Activated naive CD4-positive, alpha-beta T cell treated with anti-CD3 and anti-CD28 coated beads for 36 hours (primary cell): ENCODE results near the gene ARRDC3. TPM values are rescaled to one million over a fixed set of nuclear protein-coding genes. Genes with fewer than 3 reads are reported as not detected.
A peak's percentile ranks its signal among the peaks of the same experiment; 100 is the strongest.

Source experiments
- CTCF ChIA-PET: fragments of 350-600 bp; sonication (Branson Sonifier 250); formaldehyde crosslinking; loops from one replicate; lab custom pipeline; 2021; ENCODE audit warnings: antibody characterized with exemption; lab: Charles Lee
- DNase-seq: peaks from one replicate; pipeline ENCODE4 v3.0.0-alpha.2; 2020
- H3K27ac Mint-ChIP-seq: one replicate; pipeline ENCODE4 v1.8.0; 2021; ENCODE audit warnings: mild to moderate bottlenecking, mixed read lengths
- H3K27me3 Mint-ChIP-seq: one replicate; pipeline ENCODE4 v1.8.0; 2021; ENCODE audit warnings: low read depth, mixed read lengths
- H3K36me3 Mint-ChIP-seq: one replicate; pipeline ENCODE4 v1.8.0; 2021; ENCODE audit warnings: low read depth, mixed read lengths
- H3K4me1 Mint-ChIP-seq: one replicate; pipeline ENCODE4 v1.8.0; 2021; ENCODE audit warnings: low read depth, mixed read lengths
- H3K4me3 Mint-ChIP-seq: one replicate; pipeline ENCODE4 v1.8.0; 2021; ENCODE audit warnings: mild to moderate bottlenecking, moderate library complexity, mixed read lengths
- H3K9me3 Mint-ChIP-seq: one replicate; pipeline ENCODE4 v1.8.0; 2021; ENCODE audit warnings: mixed read lengths
- intact Hi-C: fragments of 100-400 bp; cut with micrococcal nuclease; formaldehyde crosslinking; loops from one replicate; pipeline ENCODE4 v1.15.1; 2023
- total RNA-seq, 2 experiments: library from RNA; stranded (reverse); gene quantifications; one replicate each; pipeline ENCODE4 v1.2.3, GENCODE V29; 2021

Gene ARRDC3, protein sequence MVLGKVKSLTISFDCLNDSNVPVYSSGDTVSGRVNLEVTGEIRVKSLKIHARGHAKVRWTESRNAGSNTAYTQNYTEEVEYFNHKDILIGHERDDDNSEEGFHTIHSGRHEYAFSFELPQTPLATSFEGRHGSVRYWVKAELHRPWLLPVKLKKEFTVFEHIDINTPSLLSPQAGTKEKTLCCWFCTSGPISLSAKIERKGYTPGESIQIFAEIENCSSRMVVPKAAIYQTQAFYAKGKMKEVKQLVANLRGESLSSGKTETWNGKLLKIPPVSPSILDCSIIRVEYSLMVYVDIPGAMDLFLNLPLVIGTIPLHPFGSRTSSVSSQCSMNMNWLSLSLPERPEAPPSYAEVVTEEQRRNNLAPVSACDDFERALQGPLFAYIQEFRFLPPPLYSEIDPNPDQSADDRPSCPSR
- 10 to 100 TPM; 12.8 to 13.8 TPM for total RNA-seq

DNA sequence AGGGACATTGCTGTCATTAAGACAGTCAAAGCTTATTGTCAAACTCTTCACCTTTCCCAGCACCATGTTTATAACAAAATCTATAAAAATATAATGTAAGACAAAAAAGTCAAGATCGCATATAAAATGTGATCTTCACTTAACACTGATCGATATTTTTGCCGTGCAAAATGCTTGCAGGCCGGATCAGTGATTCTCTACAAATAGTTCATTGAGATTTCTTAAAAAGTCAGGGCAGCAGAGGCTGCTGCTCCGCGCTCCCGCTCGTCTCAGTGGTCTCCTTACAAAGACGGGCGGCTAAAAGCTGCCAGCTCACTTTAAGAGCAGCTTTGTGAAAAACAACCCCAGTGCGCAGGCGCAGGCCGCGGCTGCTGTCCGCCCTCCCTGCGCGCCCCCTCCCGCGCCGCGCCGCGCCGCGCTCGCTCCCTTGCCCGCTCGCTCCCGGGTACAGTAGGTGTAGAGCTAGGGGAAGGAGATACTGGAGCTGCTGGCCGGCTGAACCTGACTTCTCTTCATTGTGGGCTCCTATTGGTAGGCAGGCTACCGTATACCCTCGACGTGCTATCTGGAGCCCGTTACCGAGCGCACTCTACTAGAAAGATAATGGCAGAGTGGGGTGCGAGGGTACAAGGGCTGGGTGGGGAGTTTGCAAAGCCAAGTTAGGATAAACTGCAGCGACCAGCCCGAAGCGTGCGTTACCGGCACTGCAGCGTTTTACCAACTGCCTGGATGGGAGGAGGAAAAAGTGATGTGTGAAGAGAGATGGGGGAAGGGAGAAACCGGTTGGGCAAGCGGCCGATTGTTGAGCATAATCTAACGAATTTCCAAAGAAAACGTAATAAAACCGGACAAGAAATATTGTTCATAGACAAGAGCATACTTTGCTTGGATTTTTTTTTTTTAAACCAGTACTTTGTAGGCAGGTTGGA, at the start of gene ARRDC3:
Gene ARRDC3, minus strand, starts transcription at position 291 of the 929 bp plus-strand sequence. Its CDS starts 225 bp downstream, at position 66.
- CTCF ChIA-PET = interaction anchor here (0.6 to 8.5 kb wide), 19 partner anchors 12 to 517 kb away, joined by 3 to 184 read pairs (median 20); no protein-coding TSS in a partner anchor
- Mint-ChIP-seq H3K27ac (peak within 1 kb of the TSS; percentile 97), H3K4me3 (peak within 1 kb of the TSS; percentile 97), H3K9me3 (no peaks in the 10 kb centered on the region), H3K4me1 (peaks cover 15% of the 10 kb centered on the region), H3K27me3 (no peaks in the 10 kb centered on the region), H3K36me3 (no peaks in the 10 kb centered on the region)
- intact Hi-C loops = loop anchor here (1.0 kb wide), 5 partner anchors 114 to 909 kb away; partner anchors contain the start of genes MBLAC2 and POLR3G
- peak; percentile 95 for DNase-seq

DNA sequence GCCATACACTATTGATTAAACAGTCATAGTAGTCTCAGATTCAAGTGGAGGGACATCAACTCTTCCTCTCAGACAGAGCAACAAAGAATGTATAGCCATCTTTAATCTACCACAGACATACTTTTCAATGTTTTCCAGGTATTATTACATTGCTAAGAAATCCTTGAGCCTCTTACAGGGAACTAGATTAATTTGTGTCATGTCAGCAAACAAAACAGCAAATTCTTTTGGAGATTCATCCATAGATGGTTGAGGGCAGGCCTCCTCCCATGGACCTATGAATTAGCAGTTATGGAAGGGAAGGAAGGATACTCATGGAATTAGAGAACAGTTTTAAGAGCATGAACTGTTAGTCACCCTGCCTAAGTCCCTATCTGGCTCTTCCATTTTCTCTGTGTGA, 47.8 kb upstream of the ARRDC3 start:
- Mint-ChIP-seq H3K27me3 (no peaks in the 10 kb centered on the region), H3K27ac (no peak overlapping the region), H3K4me3 (no peak overlapping the region), H3K9me3 (peaks cover 6% of the 10 kb centered on the region), H3K36me3 (no peaks in the 10 kb centered on the region), H3K4me1 (peaks cover 25% of the 10 kb centered on the region)
- intact Hi-C loops = no loop called here
- DNase-seq = no peak
- CTCF ChIA-PET = interaction anchor here (1.0 kb wide), 1 partner anchor 10 kb away, joined by 3 read pairs; no protein-coding TSS in a partner anchor

DNA sequence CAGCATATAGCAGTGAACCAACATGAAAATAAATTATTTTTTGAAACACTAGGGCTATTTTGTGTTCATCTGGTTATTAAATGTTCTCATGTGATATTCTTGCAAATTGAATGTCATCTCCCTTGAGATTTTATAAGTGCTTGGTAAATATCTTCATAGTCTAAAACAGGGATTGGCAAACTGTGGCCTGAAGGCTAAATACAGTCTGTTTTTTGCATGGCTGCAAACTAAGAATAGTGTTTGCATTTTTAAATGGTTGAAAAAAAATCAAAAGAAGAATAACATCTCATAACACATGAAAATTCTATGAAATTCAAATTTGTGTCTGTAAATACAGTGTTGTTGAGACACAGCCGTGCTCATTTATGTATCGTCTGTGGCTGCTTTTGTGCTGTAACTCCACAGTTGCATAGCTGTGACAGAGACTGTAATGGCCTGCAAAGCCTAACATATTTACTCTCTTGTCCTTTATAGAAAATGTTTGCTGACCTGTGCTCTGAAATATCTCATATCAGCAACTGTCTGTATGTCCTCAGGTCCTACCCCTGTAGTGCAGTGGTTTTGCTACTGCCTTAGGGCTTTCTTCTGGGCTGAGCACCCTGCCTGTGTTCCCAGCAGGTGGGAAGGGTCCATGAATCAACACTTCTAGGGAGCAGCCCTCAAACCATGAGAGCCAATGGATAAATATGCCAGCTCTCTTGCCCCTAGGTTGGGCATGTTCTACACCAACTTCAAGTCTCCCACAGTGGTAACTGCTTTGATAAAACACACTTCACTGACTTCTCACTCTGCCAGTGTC, 41.7 kb upstream of the ARRDC3 start:
- no peak overlapping the region for H3K27ac Mint-ChIP-seq
- intact Hi-C loops = no loop called here
- CTCF ChIA-PET = interaction anchor here (1.7 kb wide), 1 partner anchor 40 kb away, joined by 6 read pairs; no protein-coding TSS in a partner anchor
- peaks cover 6% of the 10 kb centered on the region for H3K4me1 Mint-ChIP-seq
- H3K36me3 Mint-ChIP-seq = no peaks in the 10 kb centered on the region
- DNase-seq = no peak
- no peaks in the 10 kb centered on the region for H3K27me3 Mint-ChIP-seq
- H3K9me3 Mint-ChIP-seq = peaks cover 4% of the 10 kb centered on the region
- H3K4me3 Mint-ChIP-seq = no peak overlapping the region

DNA sequence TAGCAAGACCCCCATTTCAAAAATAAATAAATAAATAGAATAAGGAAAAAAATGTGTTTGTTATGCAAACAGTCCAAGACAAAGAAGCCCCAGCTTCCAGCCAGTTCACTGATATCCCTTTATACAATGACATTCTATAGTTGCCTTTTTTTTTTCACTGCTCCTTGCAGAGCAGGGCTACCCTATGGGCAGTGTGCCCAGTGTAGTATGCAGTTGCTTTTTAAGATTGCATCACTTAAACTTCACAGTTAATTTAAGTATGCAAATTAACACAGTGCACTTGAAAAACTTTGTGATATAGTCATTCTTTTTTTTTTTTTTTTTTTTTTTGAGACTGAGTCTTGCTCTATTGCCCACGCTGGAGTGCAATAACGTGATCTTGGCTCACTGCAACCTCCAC, 40.8 kb upstream of the ARRDC3 start:
- no peaks in the 10 kb centered on the region for H3K27me3 Mint-ChIP-seq
- no peak for DNase-seq
- no peak overlapping the region for H3K27ac Mint-ChIP-seq
- no peaks in the 10 kb centered on the region for H3K36me3 Mint-ChIP-seq
- H3K4me1 Mint-ChIP-seq = peaks cover 8% of the 10 kb centered on the region
- H3K9me3 Mint-ChIP-seq = no peaks in the 10 kb centered on the region
- no peak overlapping the region for H3K4me3 Mint-ChIP-seq
- intact Hi-C loops = no loop called here
- CTCF ChIA-PET = interaction anchor here (1.7 kb wide), 1 partner anchor 39 kb away, joined by 6 read pairs; no protein-coding TSS in a partner anchor

DNA sequence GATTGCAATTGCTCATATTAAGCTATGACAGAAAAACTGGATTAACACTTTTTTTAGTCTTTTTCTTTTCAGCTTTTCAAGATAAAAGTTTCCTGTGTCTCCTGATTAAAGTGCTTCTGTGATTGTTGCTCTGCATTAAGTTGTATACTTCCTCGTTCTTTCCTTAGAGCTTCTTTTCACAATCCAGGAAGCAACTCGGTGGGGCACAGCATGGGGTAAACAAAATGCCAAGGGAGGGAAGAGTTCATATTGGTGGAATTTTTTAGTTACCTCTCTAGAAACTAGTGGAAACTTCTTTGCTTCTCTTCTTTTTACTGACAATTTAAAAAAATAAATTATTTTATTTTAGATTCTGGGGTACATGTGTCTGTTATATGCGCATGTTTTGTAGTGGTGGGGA, 37.8 kb upstream of the ARRDC3 start:
- no peak for DNase-seq
- Mint-ChIP-seq H3K36me3 (no peaks in the 10 kb centered on the region), H3K27ac (no peak overlapping the region), H3K9me3 (no peaks in the 10 kb centered on the region), H3K4me3 (no peak overlapping the region), H3K4me1 (peaks cover 8% of the 10 kb centered on the region), H3K27me3 (no peaks in the 10 kb centered on the region)
- intact Hi-C loops = no loop called here
- CTCF ChIA-PET = interaction anchor here (0.5 to 6.3 kb wide), 16 partner anchors 11 to 816 kb away, joined by 3 to 106 read pairs (median 6); partner anchors contain the start of gene ARRDC3

DNA sequence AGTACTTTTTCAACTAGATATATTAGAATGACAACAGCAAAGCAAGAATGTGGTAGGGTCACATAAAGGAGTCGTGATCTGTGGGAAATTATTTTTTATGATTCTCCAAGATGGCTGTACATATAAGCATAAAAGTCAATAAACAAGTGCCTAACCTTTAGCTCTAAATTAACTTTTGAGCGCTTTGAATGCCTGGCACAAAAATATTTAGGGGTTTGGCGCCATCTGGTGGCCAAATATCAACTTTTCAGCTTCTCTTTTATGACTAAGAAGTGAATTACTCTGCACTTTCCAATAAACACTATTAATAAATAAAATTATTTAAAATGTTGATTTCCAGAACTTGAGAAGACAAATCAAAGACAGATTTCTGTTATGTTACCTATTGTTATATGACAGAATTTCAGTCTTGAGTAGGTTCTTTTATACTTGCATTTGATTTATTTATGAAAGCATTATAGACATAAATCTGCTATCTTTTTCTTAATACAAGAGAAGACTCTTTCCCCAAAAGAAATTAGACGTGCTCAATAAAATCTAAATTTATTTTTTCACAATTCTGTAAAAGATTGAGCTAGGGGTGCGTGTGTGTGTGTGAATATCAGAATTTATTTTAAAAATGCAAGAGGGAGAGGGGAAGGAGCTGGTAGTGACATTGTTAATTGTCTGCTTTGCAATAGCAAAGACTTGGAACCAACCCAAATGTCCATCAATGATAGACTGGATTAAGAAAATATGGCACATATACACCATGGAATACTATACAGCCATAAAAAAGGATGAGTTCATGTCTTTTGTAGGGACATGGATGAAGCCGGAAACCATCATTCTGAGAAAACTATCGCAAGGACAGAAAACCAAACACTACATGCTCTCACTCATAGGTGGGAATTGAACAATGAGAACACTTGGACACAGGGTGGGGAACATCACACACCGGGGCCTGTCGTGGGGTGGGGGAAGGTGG, 36.7 kb upstream of the ARRDC3 start:
- Mint-ChIP-seq H3K36me3 (no peaks in the 10 kb centered on the region), H3K9me3 (no peaks in the 10 kb centered on the region), H3K27me3 (no peaks in the 10 kb centered on the region), H3K27ac (no peak overlapping the region), H3K4me1 (peaks cover 8% of the 10 kb centered on the region), H3K4me3 (no peak overlapping the region)
- CTCF ChIA-PET = interaction anchor here (0.7 to 6.3 kb wide), 46 partner anchors 10 to 631 kb away, joined by 3 to 106 read pairs (median 4); partner anchors contain the start of gene ARRDC3
- DNase-seq = peak; percentile 83
- intact Hi-C loops = loop anchor here (1.0 to 2.0 kb wide), 7 partner anchors 35 to 618 kb away; no protein-coding TSS in a partner anchor

DNA sequence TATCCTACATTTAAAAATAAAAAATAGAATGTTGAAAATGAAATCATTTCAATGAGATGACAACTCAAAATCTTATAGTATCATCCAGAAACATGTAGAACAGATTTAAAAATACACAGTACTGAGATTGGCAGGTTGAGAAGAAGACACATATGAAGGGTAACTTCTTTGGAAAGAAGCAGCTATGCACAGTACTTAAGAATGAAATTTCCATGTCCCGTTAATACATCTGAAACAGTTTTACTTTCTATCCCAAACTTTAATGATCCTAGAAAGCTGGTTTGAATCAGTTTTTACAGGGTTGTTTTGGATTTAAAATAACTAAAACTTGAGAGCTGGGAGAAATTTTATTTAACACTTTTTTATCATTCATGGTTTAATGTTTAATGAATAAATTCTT, 36.0 kb upstream of the ARRDC3 start:
- H3K27me3 Mint-ChIP-seq = no peaks in the 10 kb centered on the region
- no peak for DNase-seq
- H3K4me1 Mint-ChIP-seq = peaks cover 8% of the 10 kb centered on the region
- H3K27ac Mint-ChIP-seq = no peak overlapping the region
- no peaks in the 10 kb centered on the region for H3K36me3 Mint-ChIP-seq
- intact Hi-C loops = loop anchor here (1.0 to 2.0 kb wide), 7 partner anchors 34 to 617 kb away; no protein-coding TSS in a partner anchor
- no peaks in the 10 kb centered on the region for H3K9me3 Mint-ChIP-seq
- CTCF ChIA-PET = interaction anchor here (0.7 to 6.3 kb wide), 44 partner anchors 10 to 616 kb away, joined by 3 to 106 read pairs (median 4); partner anchors contain the start of gene ARRDC3
- H3K4me3 Mint-ChIP-seq = no peak overlapping the region

DNA sequence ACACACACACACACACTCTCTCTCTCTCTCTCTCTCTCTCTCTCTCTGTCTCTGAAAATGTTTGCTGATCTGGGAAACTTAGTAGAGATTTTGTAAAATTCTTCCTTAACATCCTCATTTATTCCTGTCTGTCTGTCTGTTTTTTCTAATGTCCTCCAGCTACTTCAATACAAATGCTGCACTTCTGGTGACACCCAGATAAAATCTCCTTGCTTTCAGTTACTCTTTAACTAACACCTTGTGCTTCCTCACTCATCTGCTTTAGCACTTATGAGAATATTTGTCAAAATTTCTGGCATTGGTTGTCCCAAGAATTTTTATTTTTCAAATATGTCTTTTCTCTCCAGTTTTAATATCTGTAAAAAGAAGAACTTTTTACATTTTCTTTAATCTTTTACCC, 35.0 kb upstream of the ARRDC3 start:
- Mint-ChIP-seq H3K27ac (no peak overlapping the region), H3K4me3 (no peak overlapping the region), H3K27me3 (no peaks in the 10 kb centered on the region), H3K9me3 (no peaks in the 10 kb centered on the region), H3K4me1 (peaks cover 8% of the 10 kb centered on the region), H3K36me3 (no peaks in the 10 kb centered on the region)
- CTCF ChIA-PET = interaction anchor here (0.6 to 6.3 kb wide), 16 partner anchors 9 to 556 kb away, joined by 3 to 106 read pairs (median 6); partner anchors contain the start of gene ARRDC3
- no peak for DNase-seq
- intact Hi-C loops = loop anchor here (2.0 kb wide), 1 partner anchor 477 kb away; no protein-coding TSS in a partner anchor

DNA sequence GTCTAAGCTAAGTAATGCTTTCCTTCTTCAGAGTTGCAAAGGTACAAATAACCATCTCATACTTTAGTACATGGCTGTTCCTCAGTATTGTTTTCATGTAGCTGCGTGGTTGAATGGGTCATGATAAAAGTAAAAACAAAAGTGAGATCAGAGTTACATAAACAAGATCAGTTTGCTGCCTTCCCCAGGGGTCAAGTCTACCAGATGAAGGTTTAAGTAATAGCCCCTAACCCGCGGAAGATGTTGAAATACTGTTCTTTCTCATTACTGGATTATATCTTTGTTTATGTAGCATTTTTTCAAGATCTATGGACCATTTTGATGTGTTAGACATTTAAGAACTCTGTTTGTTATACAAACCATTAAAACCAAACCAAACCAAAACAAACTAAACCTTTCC, 34.1 kb upstream of the ARRDC3 start:
- Mint-ChIP-seq H3K36me3 (no peaks in the 10 kb centered on the region), H3K27me3 (no peaks in the 10 kb centered on the region), H3K27ac (no peak overlapping the region), H3K4me3 (no peak overlapping the region), H3K9me3 (no peaks in the 10 kb centered on the region), H3K4me1 (peaks cover 6% of the 10 kb centered on the region)
- no peak for DNase-seq
- intact Hi-C loops = no loop called here
- CTCF ChIA-PET = interaction anchor here (0.5 to 6.3 kb wide), 9 partner anchors 32 to 485 kb away, joined by 3 to 106 read pairs (median 7); partner anchors contain the start of gene ARRDC3

DNA sequence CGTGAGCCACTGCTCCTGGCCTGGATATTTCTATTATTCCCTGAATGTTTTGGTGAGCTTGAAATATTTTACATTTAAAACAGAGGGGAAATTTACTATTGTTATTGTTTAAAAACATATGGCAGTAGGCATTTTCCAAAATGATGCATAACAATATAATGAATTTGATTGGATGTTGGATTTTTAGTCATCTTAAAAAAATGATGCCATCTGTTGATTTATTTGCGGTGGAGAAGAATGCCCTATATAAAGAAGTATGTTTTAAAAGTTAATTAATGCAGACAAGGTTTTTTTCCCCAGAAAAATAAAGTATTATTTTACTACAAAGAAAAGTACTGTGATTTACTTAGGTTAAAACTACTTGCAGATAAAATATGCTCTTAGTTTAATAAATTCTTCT, 33.4 kb upstream of the ARRDC3 start:
- Mint-ChIP-seq H3K9me3 (no peaks in the 10 kb centered on the region), H3K4me1 (peaks cover 6% of the 10 kb centered on the region), H3K27ac (no peak overlapping the region), H3K4me3 (no peak overlapping the region), H3K36me3 (no peaks in the 10 kb centered on the region), H3K27me3 (no peaks in the 10 kb centered on the region)
- no peak for DNase-seq
- intact Hi-C loops = no loop called here
- CTCF ChIA-PET = interaction anchor here (0.5 to 5.3 kb wide), 3 partner anchors 90 to 484 kb away, joined by 4 to 36 read pairs (median 7); no protein-coding TSS in a partner anchor
